DOHH2 (cell line): ENCODE measurements around the gene KRTAP12-1.
"Not testable (repeated sequence)": the region's sequence is repeated elsewhere in the genome, so short reads cannot be mapped to it uniquely, and the experiment has no call there.

Experiments
- H3F3A ChIP-seq: fragments of 200-600 bp; sonication (generic), shearing (Covaris generic); 2 replicates; pipeline ENCODE4 v1.6.0; 2016; ENCODE audit warnings: antibody characterized with exemption, mild to moderate bottlenecking; ENCODE audit not compliant: control insufficient read depth, insufficient read depth
- H3K27ac ChIP-seq: fragments of 200-600 bp; sonication (generic); 2 replicates; pipeline ENCODE4 v1.5.1; 2014; ENCODE audit warnings: low read depth, mild to moderate bottlenecking, low read length, moderate library complexity
- H3K27me3 ChIP-seq: fragments of 200-600 bp; sonication (generic); 2 replicates; pipeline ENCODE4 v1.6.1; 2014; ENCODE audit warnings: mild to moderate bottlenecking, low read length, mixed read lengths; ENCODE audit not compliant: control insufficient read depth
- H3K36me3 ChIP-seq: fragments of 200-600 bp; sonication (generic); 2 replicates; pipeline ENCODE4 v1.6.1; 2014; ENCODE audit warnings: mild to moderate bottlenecking, low read length, moderate library complexity, mixed read lengths; ENCODE audit not compliant: control insufficient read depth
- H3K4me1 ChIP-seq: fragments of 200-600 bp; sonication (generic); 2 replicates; pipeline ENCODE4 v1.6.1; 2014; ENCODE audit warnings: mild to moderate bottlenecking, low read length, mixed read lengths; ENCODE audit not compliant: control insufficient read depth
- H3K4me2 ChIP-seq: fragments of 200-600 bp; sonication (generic); 2 replicates; pipeline ENCODE4 v1.6.0; 2014; ENCODE audit warnings: mild to moderate bottlenecking, low read length, moderate library complexity
- H3K4me3 ChIP-seq: fragments of 200-600 bp; sonication (generic); 2 replicates; pipeline ENCODE4 v1.5.1; 2014; ENCODE audit warnings: mild to moderate bottlenecking, low read length, mixed read lengths
- H3K79me2 ChIP-seq: fragments of 200-600 bp; sonication (generic); 2 replicates; pipeline ENCODE4 v1.6.1; 2014; ENCODE audit warnings: mild to moderate bottlenecking, low read length, mixed read lengths; ENCODE audit not compliant: control insufficient read depth
- H3K9me2 ChIP-seq: fragments of 200-600 bp; sonication (generic); replicated peaks from 2 replicates; pipeline ENCODE4 v1.6.1; 2014; ENCODE audit warnings: mild to moderate bottlenecking, low read length, mixed read lengths; ENCODE audit not compliant: control insufficient read depth
- H3K9me3 ChIP-seq: fragments of 200-600 bp; sonication (generic); 2 replicates; pipeline ENCODE4 v1.6.1; 2014; ENCODE audit warnings: antibody characterized with exemption, low read length, mixed read lengths; ENCODE audit not compliant: control insufficient read depth, insufficient read depth
- H4K20me1 ChIP-seq: fragments of 200-600 bp; sonication (generic); 2 replicates; pipeline ENCODE4 v1.6.0; 2014; ENCODE audit warnings: low read depth, mild to moderate bottlenecking, antibody characterized with exemption, low read length, moderate library complexity; ENCODE audit not compliant: control insufficient read depth, insufficient read depth
- EZH2phosphoT487 ChIP-seq: fragments of 200-600 bp; sonication (generic); IDR thresholded peaks from 2 replicates; pipeline ENCODE4 v1.6.1; 2017; ENCODE audit warnings: borderline replicate concordance, mild to moderate bottlenecking, antibody characterized with exemption, low read length, moderate library complexity, mixed read lengths
- TF ChIP-seq, protein P1 (sequence below): fragments of 200-600 bp; sonication (generic); IDR thresholded peaks from one replicate; pipeline ENCODE4 v1.5.1; 2014; ENCODE audit warnings: antibody characterized with exemption, mild to moderate bottlenecking, low read depth, low read length; ENCODE audit not compliant: poor library complexity, severe bottlenecking

Gene KRTAP12-1

GRCh38 chr21:44644878-44645277 is 37.1 kb downstream of the KRTAP12-1 start:
- Histone ChIP-seq H3K9me2 (no peaks in the 10 kb centered on the region), H3K4me3 (no peak overlapping the region), H3F3A (no peaks in the 10 kb centered on the region), H3K79me2 (no peaks in the 10 kb centered on the region), H4K20me1 (no peaks in the 10 kb centered on the region), H3K27ac (no peak overlapping the region), H3K27me3 (no peaks in the 10 kb centered on the region), H3K4me1 (no peaks in the 10 kb centered on the region), H3K4me2 (no peak overlapping the region), H3K9me3 (peaks cover 12% of the 10 kb centered on the region; the same call in 1 of the 2 replicates), H3K36me3 (no peaks in the 10 kb centered on the region)
- TF ChIP-seq EZH2phosphoT487 = no peak
- TF ChIP-seq, protein P1, sequence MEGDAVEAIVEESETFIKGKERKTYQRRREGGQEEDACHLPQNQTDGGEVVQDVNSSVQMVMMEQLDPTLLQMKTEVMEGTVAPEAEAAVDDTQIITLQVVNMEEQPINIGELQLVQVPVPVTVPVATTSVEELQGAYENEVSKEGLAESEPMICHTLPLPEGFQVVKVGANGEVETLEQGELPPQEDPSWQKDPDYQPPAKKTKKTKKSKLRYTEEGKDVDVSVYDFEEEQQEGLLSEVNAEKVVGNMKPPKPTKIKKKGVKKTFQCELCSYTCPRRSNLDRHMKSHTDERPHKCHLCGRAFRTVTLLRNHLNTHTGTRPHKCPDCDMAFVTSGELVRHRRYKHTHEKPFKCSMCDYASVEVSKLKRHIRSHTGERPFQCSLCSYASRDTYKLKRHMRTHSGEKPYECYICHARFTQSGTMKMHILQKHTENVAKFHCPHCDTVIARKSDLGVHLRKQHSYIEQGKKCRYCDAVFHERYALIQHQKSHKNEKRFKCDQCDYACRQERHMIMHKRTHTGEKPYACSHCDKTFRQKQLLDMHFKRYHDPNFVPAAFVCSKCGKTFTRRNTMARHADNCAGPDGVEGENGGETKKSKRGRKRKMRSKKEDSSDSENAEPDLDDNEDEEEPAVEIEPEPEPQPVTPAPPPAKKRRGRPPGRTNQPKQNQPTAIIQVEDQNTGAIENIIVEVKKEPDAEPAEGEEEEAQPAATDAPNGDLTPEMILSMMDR = no peak

- H3K79me2 ChIP-seq = no peaks in the 10 kb centered on the region
- H3K4me2 ChIP-seq = no peak overlapping the region
- H3K36me3 ChIP-seq = no peaks in the 10 kb centered on the region
- no peak overlapping the region for H3K4me3 ChIP-seq
- no peaks in the 10 kb centered on the region for H3K9me2 ChIP-seq
- TF ChIP-seq, protein P1 = no peak
- TF ChIP-seq EZH2phosphoT487 = no peak
- H3K9me3 ChIP-seq = peaks cover 12% of the 10 kb centered on the region; the same call in 1 of the 2 replicates
- no peaks in the 10 kb centered on the region for H3F3A ChIP-seq
- H3K27ac ChIP-seq = no peak overlapping the region
- no peaks in the 10 kb centered on the region for H3K4me1 ChIP-seq
- H4K20me1 ChIP-seq = no peaks in the 10 kb centered on the region
- no peaks in the 10 kb centered on the region for H3K27me3 ChIP-seq
Measured at GRCh38 chr21:44643741-44644310, 38.1 kb downstream of the KRTAP12-1 start.

DNA sequence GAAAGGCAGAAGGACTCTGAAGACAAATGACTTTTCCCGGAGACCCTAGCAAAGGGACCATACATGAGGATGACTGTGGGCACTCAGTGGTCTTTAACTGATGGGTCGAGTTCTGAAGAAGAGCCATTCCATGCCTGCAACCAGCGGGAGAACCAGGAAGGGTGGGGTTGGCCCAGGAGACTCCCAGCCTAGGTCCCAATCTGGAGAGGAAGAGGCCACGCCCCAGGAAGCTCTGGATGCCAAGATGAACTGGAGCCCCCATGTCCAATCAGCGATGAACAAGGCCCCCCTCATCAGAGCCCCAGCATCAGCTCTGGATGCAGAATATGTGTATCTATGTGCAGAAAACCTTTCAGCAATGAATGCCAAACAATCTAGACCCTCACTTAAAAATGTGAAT is 41.2 kb downstream of the KRTAP12-1 start:
- H3K27me3 ChIP-seq = no peaks in the 10 kb centered on the region
- no peak for TF ChIP-seq EZH2phosphoT487
- TF ChIP-seq, protein P1 = no peak
- no peaks in the 10 kb centered on the region for H3K79me2 ChIP-seq
- no peaks in the 10 kb centered on the region for H3K36me3 ChIP-seq
- H3K4me2 ChIP-seq = no peak overlapping the region
- no peak overlapping the region for H3K27ac ChIP-seq
- no peaks in the 10 kb centered on the region for H3F3A ChIP-seq
- H3K4me1 ChIP-seq = no peaks in the 10 kb centered on the region
- no peaks in the 10 kb centered on the region for H3K9me2 ChIP-seq
- no peak overlapping the region for H3K4me3 ChIP-seq
- peaks cover 12% of the 10 kb centered on the region; the same call in 1 of the 2 replicates for H3K9me3 ChIP-seq
- no peaks in the 10 kb centered on the region for H4K20me1 ChIP-seq

GRCh38 chr21:44639331-44639655 is 42.7 kb downstream of the KRTAP12-1 start:
- Histone ChIP-seq H3F3A (no peaks in the 10 kb centered on the region), H3K27me3 (no peaks in the 10 kb centered on the region), H3K4me1 (no peaks in the 10 kb centered on the region), H4K20me1 (no peaks in the 10 kb centered on the region), H3K36me3 (no peaks in the 10 kb centered on the region), H3K79me2 (no peaks in the 10 kb centered on the region), H3K9me2 (no peaks in the 10 kb centered on the region), H3K4me3 (no peak overlapping the region), H3K27ac (no peak overlapping the region), H3K4me2 (no peak overlapping the region), H3K9me3 (peaks cover 4% of the 10 kb centered on the region; the same call in 1 of the 2 replicates)
- TF ChIP-seq, protein P1 = no peak
- no peak for TF ChIP-seq EZH2phosphoT487

DNA sequence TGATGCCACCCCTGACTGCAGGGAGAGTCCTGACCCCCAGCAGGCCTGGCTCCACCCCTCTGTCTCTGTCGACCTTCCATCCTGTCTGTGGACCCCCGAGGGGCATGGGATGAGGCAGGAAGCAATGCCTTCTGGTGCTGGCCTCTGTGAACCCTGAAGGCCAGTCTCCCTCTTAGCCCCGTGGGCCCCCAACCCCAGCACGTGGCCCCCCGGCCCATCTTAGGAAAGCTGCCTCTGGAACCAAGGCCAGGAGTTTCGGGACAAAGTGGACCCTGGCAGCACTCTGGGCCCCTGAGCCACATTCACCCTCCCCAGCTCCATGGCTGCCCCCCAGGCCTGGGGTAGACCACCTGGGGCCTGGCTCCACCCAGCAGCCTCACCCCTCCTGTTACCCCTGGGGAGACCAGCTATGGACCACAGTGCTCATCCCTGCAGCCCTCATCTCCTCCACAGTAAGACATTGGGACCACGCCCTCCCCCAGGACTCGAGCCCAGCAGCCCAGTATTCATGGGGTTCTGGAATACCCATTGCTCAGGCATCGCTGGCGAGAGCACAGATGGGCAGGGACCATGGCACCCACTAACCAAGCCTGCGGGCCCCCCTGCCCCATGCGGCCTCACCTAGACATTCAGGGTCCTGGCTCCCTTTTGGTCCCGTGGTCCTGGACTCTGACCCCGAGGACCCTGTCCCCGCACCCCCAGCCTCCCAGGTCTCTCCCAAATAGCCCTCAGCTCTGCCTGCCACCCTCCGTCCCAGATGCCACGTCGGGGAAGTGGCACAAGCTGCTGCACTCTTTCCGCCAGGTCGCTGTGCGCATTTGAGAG is 43.2 kb downstream of the KRTAP12-1 start:
- H3K4me2 ChIP-seq, H3K9me3 ChIP-seq, H4K20me1 ChIP-seq, H3K79me2 ChIP-seq, H3K4me1 ChIP-seq, H3K27me3 ChIP-seq, H3K9me2 ChIP-seq, H3F3A ChIP-seq, H3K36me3 ChIP-seq, H3K4me3 ChIP-seq, H3K27ac ChIP-seq: not testable (repeated sequence)
